KG1 (cell line): ENCODE data around the gene RFC3.
A peak's percentile ranks its signal among the peaks of the same experiment; 100 is the strongest.
"Not testable (repeated sequence)": the region's sequence is repeated elsewhere in the genome, so short reads cannot be mapped to it uniquely, and the experiment has no call there.

ENCODE experiments used
- DNase-seq: peaks from one replicate; lab custom pipeline; 2025; lab: John Stamatoyannopoulos, UW

The RFC3 gene

DNA sequence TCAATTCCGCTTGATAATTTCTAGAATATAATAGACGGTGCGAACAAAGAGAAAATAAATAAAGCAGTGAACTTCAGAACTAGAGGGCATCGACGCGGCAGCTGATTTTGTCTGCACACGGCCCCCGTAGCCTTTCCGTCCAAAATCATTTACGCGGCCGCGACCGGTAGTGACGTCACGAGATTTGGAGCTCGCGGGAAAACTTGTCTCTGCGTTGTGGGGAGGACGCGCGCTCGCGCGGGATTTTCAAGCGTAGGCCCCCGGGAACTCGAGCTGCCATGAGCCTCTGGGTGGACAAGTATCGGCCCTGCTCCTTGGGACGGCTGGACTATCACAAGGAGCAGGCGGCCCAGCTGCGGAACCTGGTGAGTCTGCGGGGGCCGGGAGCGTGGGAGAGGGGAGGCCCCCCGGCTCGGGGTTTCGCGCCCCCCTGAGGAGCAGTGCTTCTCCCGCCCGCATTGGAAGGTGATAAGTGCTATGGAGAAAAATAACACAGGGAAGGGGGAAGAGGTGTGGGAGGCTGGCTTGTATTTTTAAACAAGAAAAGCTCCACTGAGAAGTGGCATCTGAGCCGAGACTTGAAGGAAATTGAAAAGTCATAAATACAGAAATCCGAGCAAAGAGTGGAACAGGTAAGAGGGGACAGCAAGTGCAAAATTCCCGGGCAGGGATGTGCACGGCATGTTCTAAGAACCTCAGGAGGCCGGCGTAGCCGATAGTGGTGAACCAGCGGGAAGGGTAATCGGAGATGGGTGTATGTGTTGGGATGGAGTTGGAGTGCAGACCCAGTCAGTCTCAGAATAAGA is at the start of gene RFC3:
Gene RFC3, plus strand, starts transcription at position 249 of the 806 bp plus-strand sequence. Its CDS starts 30 bp downstream, at position 279.
- DNase-seq = peak; percentile 80

GRCh38 chr13:33771296-33771695 is 46.7 kb upstream of the RFC3 start:
- no peak for DNase-seq

- no peak for DNase-seq
Measured at GRCh38 chr13:33773790-33774462, 44.0 kb upstream of the RFC3 start.

DNA sequence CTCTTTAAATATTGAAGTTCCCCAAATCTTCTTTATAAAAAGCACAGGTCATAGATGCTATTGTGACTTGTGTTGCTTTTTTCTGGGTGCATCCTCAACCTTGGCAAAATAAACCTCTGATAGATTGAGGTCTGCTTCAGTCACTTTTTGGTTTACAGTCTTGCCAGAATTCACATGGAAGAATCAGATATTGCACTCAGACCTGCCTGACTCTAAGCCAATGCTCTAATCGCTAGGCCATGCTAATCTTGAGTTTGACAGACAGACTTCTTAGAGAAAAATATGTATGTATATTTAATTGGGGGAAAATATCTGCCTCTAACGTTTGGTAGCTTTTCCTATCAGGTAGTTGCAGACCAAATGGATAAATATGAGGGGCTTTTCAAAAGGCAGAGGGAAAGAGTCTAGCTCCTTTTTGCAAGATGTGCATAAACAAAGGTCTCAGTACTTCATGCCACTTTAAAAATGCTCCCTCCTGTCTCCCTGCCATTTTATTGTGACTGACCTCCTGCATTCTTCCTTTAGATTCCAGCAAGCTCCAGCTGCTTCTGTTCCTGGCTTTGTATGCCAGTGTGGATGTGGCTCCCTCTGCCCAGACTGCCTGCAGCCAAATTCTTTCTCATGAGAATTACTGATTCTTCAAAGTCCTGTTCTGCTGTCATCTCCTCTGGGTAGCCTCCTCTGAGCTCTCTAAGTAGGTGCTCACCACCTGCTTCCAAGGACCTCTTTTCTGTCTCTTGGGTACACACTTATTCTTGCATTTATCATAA is 42.4 kb upstream of the RFC3 start:
- no peak for DNase-seq

DNA sequence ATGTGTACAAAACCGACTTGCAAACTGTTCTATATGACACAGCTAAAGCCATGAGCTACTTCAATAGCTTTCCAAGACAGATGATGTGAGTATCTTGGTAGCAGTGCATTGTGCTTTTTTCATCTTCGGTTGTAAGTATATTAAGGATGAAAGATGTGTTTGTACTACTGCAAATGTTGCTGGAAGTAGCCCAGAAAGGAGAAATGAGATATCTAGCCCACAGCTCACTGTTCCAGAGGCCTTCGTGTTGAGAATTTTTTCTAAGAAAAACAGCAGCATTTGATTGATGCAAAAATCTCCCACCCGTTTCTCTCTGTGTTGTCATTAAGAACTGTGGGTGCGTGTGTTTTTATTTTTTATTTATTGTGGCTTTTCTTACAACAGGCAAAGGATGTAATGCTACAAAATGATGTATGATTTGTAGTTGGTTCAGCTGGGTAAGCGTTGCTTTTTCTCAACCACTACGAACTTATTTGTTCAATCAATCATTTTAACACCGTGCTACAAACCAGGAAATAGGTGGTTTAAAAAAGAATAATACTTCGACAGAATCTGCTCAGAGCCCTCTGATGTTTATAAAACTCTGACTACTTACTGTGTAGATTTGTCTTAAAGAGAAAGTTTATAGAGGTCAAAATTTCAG is 41.6 kb upstream of the RFC3 start:
- no peak for DNase-seq

- DNase-seq = no peak
Measured at GRCh38 chr13:33782631-33783030, 35.3 kb upstream of the RFC3 start.

- not testable (repeated sequence) for DNase-seq
Measured at GRCh38 chr13:33783212-33783611, 34.7 kb upstream of the RFC3 start.

- DNase-seq = no peak
Measured at GRCh38 chr13:33784738-33785137, 33.2 kb upstream of the RFC3 start.

GRCh38 chr13:33785384-33785783 is 32.6 kb upstream of the RFC3 start:
- DNase-seq = no peak

DNA sequence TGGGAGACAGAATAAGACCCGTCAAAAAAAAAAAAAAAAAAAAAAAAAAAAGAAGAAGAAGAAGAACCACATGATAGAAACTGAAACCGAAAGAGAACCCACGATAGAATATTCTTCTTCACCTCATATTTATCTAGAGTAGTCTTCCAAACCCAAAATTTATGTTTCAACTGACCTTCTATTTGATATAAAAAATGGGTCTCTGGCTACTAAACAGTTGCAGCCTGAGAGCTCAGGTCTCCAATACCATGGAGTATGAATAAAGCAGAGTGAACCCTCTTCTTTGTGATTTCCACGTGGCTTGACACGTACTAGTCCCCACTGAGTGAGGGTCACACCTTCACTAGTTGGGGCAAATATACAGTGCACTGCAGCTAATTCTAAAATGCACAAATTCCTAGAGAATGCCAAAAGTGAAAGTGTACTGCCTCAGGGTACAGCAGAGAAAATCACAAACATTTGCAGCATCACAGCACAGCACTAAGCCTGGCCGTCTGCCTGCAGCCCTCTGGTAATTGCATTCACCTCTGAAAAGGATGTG is 30.8 kb upstream of the RFC3 start:
- DNase-seq = peak; percentile 64

DNA sequence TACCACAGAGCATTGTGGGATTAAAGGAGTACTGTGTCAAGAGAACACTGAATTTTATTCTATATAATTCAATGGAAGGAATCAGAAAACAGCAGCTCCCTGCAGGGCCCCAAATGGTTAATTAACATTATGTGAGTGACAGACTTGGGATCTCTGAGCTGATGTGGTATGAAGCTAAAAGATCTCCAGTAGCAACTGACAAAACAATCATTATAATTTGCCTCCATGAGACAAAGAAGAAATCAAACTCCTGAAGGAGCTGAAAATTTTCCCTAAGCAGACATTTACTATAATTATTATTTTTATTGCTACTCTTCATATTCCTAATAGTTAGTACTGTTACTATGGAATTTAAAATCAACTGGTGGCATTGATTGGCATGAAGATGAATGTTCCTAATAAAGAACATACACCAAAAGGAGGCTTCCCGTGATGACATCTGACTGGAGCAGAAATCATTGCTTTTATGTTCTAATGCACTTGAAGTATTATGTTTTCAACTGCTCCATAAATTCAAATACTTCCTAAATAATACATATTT is 28.8 kb upstream of the RFC3 start:
- DNase-seq = no peak

- DNase-seq = no peak
Measured at GRCh38 chr13:33789739-33790138, 28.2 kb upstream of the RFC3 start.

- DNase-seq = no peak
Measured at GRCh38 chr13:33793726-33794125, 24.2 kb upstream of the RFC3 start.

- DNase-seq = no peak
Measured at GRCh38 chr13:33794576-33794975, 23.4 kb upstream of the RFC3 start.

DNA sequence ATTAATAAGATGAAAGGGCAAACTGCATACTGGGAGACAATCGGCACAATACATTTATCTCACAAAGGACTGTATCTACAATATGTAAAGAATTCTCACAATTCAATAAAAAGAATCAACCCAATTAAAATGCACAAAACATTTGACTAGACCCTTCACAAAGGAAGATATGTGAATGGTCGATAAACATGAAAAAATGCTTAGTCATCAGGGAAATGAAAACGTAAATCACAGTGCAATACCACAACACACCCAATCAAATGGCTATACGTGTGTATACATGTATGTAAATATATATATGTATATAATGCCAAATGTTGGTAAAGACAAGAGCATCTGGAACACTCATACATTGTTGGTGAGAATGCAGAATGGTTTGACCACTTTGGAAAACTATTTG is 21.9 kb upstream of the RFC3 start:
- no peak for DNase-seq

- no peak for DNase-seq
Measured at GRCh38 chr13:33797622-33798021, 20.3 kb upstream of the RFC3 start.

DNA sequence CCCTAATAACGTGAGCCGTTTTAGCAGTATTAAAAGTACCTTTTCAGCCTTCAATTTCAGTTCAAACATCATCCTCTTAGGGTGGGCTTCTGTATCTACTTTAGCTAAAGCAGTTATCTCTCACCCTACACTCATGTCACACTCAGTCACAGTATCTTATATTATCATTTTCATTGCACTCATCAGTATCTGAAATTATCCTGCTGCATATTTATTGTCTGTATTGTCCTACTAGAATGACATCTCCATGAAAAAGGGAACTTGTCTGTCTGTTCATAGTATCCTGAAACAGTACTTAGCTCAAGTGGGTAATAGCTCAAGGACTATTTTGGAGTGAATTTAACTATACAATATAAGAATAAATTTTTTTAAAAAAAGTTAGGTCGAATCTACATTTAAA is 19.9 kb upstream of the RFC3 start:
- DNase-seq = no peak

GRCh38 chr13:33799950-33800592 is 17.9 kb upstream of the RFC3 start:
- no peak for DNase-seq

DNA sequence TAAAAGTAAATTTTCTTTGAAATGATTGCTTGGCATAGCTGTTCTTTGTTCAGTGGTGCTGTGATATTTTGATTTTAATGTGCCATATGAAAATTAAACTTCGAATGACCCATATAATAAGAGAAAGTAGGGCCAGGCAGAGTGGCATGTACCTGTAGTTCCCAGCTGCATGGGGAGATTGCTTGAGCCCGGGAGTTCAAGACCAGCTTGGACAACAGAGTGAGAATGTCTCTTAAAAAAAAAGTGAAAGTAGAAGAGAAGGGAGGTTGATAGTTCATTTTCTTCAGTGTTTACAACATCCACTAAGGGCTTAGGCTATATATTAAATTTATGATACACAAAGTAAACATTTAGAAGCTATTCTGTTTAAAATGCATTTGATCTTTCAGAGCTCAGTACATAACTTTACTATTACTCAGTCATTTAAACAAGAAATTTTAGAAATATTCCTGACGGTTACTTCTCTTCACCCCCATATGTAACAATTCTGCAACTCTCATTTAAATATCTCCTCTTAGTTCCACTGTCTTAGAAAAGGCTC is 17.2 kb upstream of the RFC3 start:
- no peak for DNase-seq

DNA sequence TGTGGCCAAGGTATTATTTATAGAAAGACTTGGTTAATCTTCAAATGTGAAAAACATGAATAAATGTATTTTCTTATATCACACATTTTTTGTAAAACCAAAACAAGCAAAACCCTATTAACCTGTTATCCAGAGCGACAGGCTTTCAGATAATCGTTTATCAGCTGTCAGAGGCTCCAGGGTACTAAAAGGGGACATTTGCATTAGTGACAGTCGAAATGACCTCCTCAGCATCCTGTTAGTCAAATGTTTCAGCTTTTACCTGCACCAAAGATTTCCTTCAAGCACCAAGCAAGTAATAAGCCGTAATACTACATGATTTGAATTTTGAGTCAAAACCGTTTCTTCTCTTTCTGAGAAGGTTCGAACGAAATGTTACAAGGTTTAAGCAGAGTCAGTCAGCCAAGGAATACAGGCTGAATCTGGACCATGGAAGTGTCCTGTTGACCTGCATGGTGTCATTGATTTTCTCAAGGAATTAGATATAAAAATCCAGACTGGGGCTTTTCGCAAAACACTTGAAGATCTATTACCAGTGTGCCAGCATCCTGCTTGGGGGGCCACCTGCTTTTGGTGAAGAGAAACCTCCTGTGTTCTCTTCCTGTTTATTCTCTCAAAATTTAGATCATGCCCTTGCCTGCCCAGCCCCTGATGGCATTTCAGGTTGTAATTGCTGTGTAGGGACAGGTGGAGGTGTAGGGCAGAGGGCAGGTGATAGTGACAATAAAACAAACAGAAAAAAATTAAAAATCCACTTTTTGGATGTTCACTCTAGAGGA is 11.3 kb upstream of the RFC3 start:
- DNase-seq = no peak
